MCF 10A (cell line): ENCODE measurements around the gene B3GALNT1. TPM values are rescaled to one million over a fixed set of nuclear protein-coding genes. Genes with fewer than 3 reads are reported as not detected.

ENCODE experiments used
- BruUV-seq: library from RNA; stranded (reverse); fragments of 400-500 nt; replicated peaks from 2 replicates; lab custom pipeline; 2021; lab: Mats Ljungman, UMichigan
- CTCF ChIA-PET: fragments of 300-600 bp; sonication (Branson Sonifier 250); formaldehyde crosslinking; extraction: SDS; loops from one replicate; lab custom pipeline; 2021; ENCODE audit warnings: antibody characterized with exemption, inconsistent platforms; lab: Yijun Ruan, JAX
- POLR2A ChIA-PET: fragments of 300-600, 350-650 bp; sonication (Branson Sonifier 250); formaldehyde crosslinking; extraction: SDS; loops from one replicate; lab custom pipeline; 2020; ENCODE audit warnings: antibody characterized with exemption, inconsistent platforms; lab: Yijun Ruan, JAX
- DNase-seq: peaks from one replicate; pipeline ENCODE4 v3.0.0-alpha.2; 2018; ENCODE audit not compliant: unreplicated experiment
- H3K27ac Mint-ChIP-seq: one replicate; pipeline ENCODE4 v1.8.0; 2022; ENCODE audit warnings: mild to moderate bottlenecking, low read depth, mixed read lengths; ENCODE audit not compliant: unreplicated experiment
- H3K27me3 Mint-ChIP-seq: one replicate; pipeline ENCODE4 v1.8.0; 2022; ENCODE audit warnings: mixed read lengths; ENCODE audit not compliant: insufficient read depth, unreplicated experiment
- H3K36me3 Mint-ChIP-seq: one replicate; pipeline ENCODE4 v1.8.0; 2022; ENCODE audit warnings: mild to moderate bottlenecking, moderate library complexity, mixed read lengths; ENCODE audit not compliant: insufficient read depth, unreplicated experiment
- H3K4me1 Mint-ChIP-seq: one replicate; pipeline ENCODE4 v1.8.0; 2022; ENCODE audit warnings: mixed read lengths; ENCODE audit not compliant: insufficient read depth, unreplicated experiment
- H3K4me3 Mint-ChIP-seq: one replicate; pipeline ENCODE4 v1.8.0; 2022; ENCODE audit warnings: mild to moderate bottlenecking, moderate library complexity, mixed read lengths; ENCODE audit not compliant: unreplicated experiment
- H3K9me3 Mint-ChIP-seq: one replicate; pipeline ENCODE4 v1.8.0; 2022; ENCODE audit warnings: mixed read lengths; ENCODE audit not compliant: unreplicated experiment
- CTCF ChIP-seq: fragments of 200-600 bp; IDR thresholded peaks from one replicate; pipeline ENCODE4 v1.8.0; 2022; ENCODE audit warnings: antibody characterized with exemption, mild to moderate bottlenecking; ENCODE audit not compliant: unreplicated experiment
- intact Hi-C: fragments of 100-400 bp; cut with micrococcal nuclease; formaldehyde crosslinking; loops from 2 replicates; pipeline ENCODE4 v1.14.1; 2022
- total RNA-seq: library from RNA; stranded (reverse); gene quantifications from 2 replicates; pipeline ENCODE4 v1.2.3, GENCODE V29; 2022

The B3GALNT1 gene
- total RNA-seq, 1 experiment from 2014 or later: 3.6 TPM

- peaks cover 12% of the 10 kb centered on the region for H3K4me1 Mint-ChIP-seq
- TF ChIP-seq CTCF: no peak
Observed at GRCh38 chr3:161108840-161109239, 3.7 kb upstream of the B3GALNT1 start.

GRCh38 chr3:161107311-161107710, 2.2 kb upstream of the B3GALNT1 start:
- BruUV-seq: no TSS peak
- peaks cover 12% of the 10 kb centered on the region for H3K4me1 Mint-ChIP-seq
- no peaks in the 10 kb centered on the region for H3K27me3 Mint-ChIP-seq
- no peak for TF ChIP-seq CTCF
- no peak overlapping the region for H3K27ac Mint-ChIP-seq
- intact Hi-C loops: no loop called here
- CTCF ChIA-PET: interaction anchor here (0.8 to 1.5 kb wide), 2 partner anchors 11 to 896 kb away, joined by 3 read pairs; no protein-coding TSS in a partner anchor
- no peaks in the 10 kb centered on the region for H3K9me3 Mint-ChIP-seq
- POLR2A ChIA-PET: no interaction called here
- H3K36me3 Mint-ChIP-seq: no peaks in the 10 kb centered on the region
- no peak for DNase-seq
- H3K4me3 Mint-ChIP-seq: no peak overlapping the region

More at GRCh38 chr3:161108840-161109239, 3.7 kb upstream of the B3GALNT1 start:
- Mint-ChIP-seq H3K9me3 (no peaks in the 10 kb centered on the region), H3K27ac (no peak overlapping the region), H3K27me3 (no peaks in the 10 kb centered on the region), H3K36me3 (no peaks in the 10 kb centered on the region), H3K4me3 (no peak overlapping the region)
- peak; percentile 57 for DNase-seq
- ChIA-PET POLR2A (no interaction called here), CTCF (interaction anchor here (1.1 to 1.3 kb wide), 2 partner anchors 39 to 52 kb away, joined by 3 read pairs; no protein-coding TSS in a partner anchor)
- intact Hi-C loops: no loop called here
- BruUV-seq: no TSS peak

GRCh38 chr3:161103776-161104385, 1.3 kb downstream of the B3GALNT1 start:
- Mint-ChIP-seq H3K36me3 (no peaks in the 10 kb centered on the region), H3K27ac (peak overlapping the region; percentile 33), H3K9me3 (no peaks in the 10 kb centered on the region), H3K4me1 (peaks cover 11% of the 10 kb centered on the region), H3K27me3 (no peaks in the 10 kb centered on the region), H3K4me3 (peak overlapping the region; percentile 69)
- intact Hi-C loops: no loop called here
- no peak for TF ChIP-seq CTCF
- DNase-seq: no peak
- POLR2A ChIA-PET: interaction anchor here (0.8 to 1.1 kb wide), 2 partner anchors 10 to 29 kb away, joined by 3 read pairs; no protein-coding TSS in a partner anchor
- TSS peak; percentile 50 for BruUV-seq
- CTCF ChIA-PET: interaction anchor here (0.6 kb wide), 1 partner anchor 916 kb away, joined by 3 read pairs; no protein-coding TSS in a partner anchor

- CTCF ChIA-PET: interaction anchor here (0.5 to 1.1 kb wide), 4 partner anchors 13 to 1069 kb away, joined by 3 read pairs; no protein-coding TSS in a partner anchor
- intact Hi-C loops: no loop called here
- H3K4me1 Mint-ChIP-seq: no peaks in the 10 kb centered on the region
- no TSS peak for BruUV-seq
- POLR2A ChIA-PET: interaction anchor here (0.6 to 1.1 kb wide), 3 partner anchors 12 to 169 kb away, joined by 3 to 5 read pairs (median 3); partner anchors contain the start of gene NMD3
- peaks cover 3% of the 10 kb centered on the region for H3K36me3 Mint-ChIP-seq
- H3K27ac Mint-ChIP-seq: no peak overlapping the region
- TF ChIP-seq CTCF: no peak
- H3K9me3 Mint-ChIP-seq: no peaks in the 10 kb centered on the region
- no peak for DNase-seq
- no peaks in the 10 kb centered on the region for H3K27me3 Mint-ChIP-seq
- no peak overlapping the region for H3K4me3 Mint-ChIP-seq
Observed at GRCh38 chr3:161101609-161102008, 3.5 kb downstream of the B3GALNT1 start.
